ENCODE measurements around the gene KLC4.

KLC4 gene

GRCh38 chr6:43020052-43020705, 39.3 kb upstream of the KLC4 start:
- H3K4me1 ChIP-seq (ENCODE audit: control insufficient read depth, insufficient read depth, low read length), result peaks cover 9% of the 10 kb centered on the region
- H3K27ac ChIP-seq (ENCODE audit: low read depth, low read length), result peak overlapping the region; percentile 94
- no peaks in the 10 kb centered on the region for H3K9me3 ChIP-seq (ENCODE audit: control insufficient read depth, insufficient read depth, low read length)
- no peaks in the 10 kb centered on the region for H3K27me3 ChIP-seq (ENCODE audit: control insufficient read depth, insufficient read depth, low read length)
- no peak overlapping the region for H3K9ac ChIP-seq (ENCODE audit: low read depth, low read length)
- peaks cover 62% of the 10 kb centered on the region for H3K36me3 ChIP-seq (ENCODE audit: control insufficient read depth, insufficient read depth, low read length)
- H3K4me3 ChIP-seq (ENCODE audit: low read depth, low read length), result no peak overlapping the region

- peaks cover 9% of the 10 kb centered on the region for H3K4me1 ChIP-seq (ENCODE audit: control insufficient read depth, insufficient read depth, low read length)
- H3K27ac ChIP-seq (ENCODE audit: low read depth, low read length), result peak overlapping the region; percentile 94
- peaks cover 68% of the 10 kb centered on the region for H3K36me3 ChIP-seq (ENCODE audit: control insufficient read depth, insufficient read depth, low read length)
These were observed 38.6 kb upstream of the KLC4 start for GRCh38 chr6:43020847-43021246.

GRCh38 chr6:43021270-43022047, 38.0 kb upstream of the KLC4 start, which contains the start of gene RRP36:
Gene RRP36 (plus strand): TSS chr6:43021623. CDS start chr6:43021655, 32 bp downstream.
- no peaks in the 10 kb centered on the region for H3K27me3 ChIP-seq (ENCODE audit: control insufficient read depth, insufficient read depth, low read length)
- H3K4me3 ChIP-seq (ENCODE audit: low read depth, low read length), result peak within 1 kb of the TSS; percentile 90
- peak within 1 kb of the TSS; percentile 94 for H3K27ac ChIP-seq (ENCODE audit: low read depth, low read length)
- H3K36me3 ChIP-seq (ENCODE audit: control insufficient read depth, insufficient read depth, low read length), result peaks cover 74% of the 10 kb centered on the region
- H3K4me1 ChIP-seq (ENCODE audit: control insufficient read depth, insufficient read depth, low read length), result peaks cover 9% of the 10 kb centered on the region
- no peaks in the 10 kb centered on the region for H3K9me3 ChIP-seq (ENCODE audit: control insufficient read depth, insufficient read depth, low read length)
- H3K9ac ChIP-seq (ENCODE audit: low read depth, low read length), result peak within 1 kb of the TSS; percentile 83

More at GRCh38 chr6:43020847-43021246, 38.6 kb upstream of the KLC4 start:
- Histone ChIP-seq H3K27me3 (ENCODE audit: control insufficient read depth, insufficient read depth, low read length) (no peaks in the 10 kb centered on the region), H3K9me3 (ENCODE audit: control insufficient read depth, insufficient read depth, low read length) (no peaks in the 10 kb centered on the region), H3K9ac (ENCODE audit: low read depth, low read length) (peak overlapping the region; percentile 77), H3K4me3 (ENCODE audit: low read depth, low read length) (peak overlapping the region; percentile 90)

GRCh38 chr6:43024436-43024835, 35.0 kb upstream of the KLC4 start:
- H3K36me3 ChIP-seq (ENCODE audit: control insufficient read depth, insufficient read depth, low read length), result peaks cover 77% of the 10 kb centered on the region

GRCh38 chr6:43026365-43026764, 33.1 kb upstream of the KLC4 start:
- Histone ChIP-seq H3K27ac (ENCODE audit: low read depth, low read length) (no peak overlapping the region), H3K9me3 (ENCODE audit: control insufficient read depth, insufficient read depth, low read length) (no peaks in the 10 kb centered on the region), H3K36me3 (ENCODE audit: control insufficient read depth, insufficient read depth, low read length) (peaks cover 72% of the 10 kb centered on the region), H3K4me1 (ENCODE audit: control insufficient read depth, insufficient read depth, low read length) (no peaks in the 10 kb centered on the region), H3K4me3 (ENCODE audit: low read depth, low read length) (no peak overlapping the region), H3K9ac (ENCODE audit: low read depth, low read length) (no peak overlapping the region), H3K27me3 (ENCODE audit: control insufficient read depth, insufficient read depth, low read length) (no peaks in the 10 kb centered on the region)

More at GRCh38 chr6:43024436-43024835, 35.0 kb upstream of the KLC4 start:
- Histone ChIP-seq H3K27me3 (ENCODE audit: control insufficient read depth, insufficient read depth, low read length) (no peaks in the 10 kb centered on the region), H3K4me1 (ENCODE audit: control insufficient read depth, insufficient read depth, low read length) (peaks cover 9% of the 10 kb centered on the region), H3K27ac (ENCODE audit: low read depth, low read length) (no peak overlapping the region), H3K4me3 (ENCODE audit: low read depth, low read length) (no peak overlapping the region), H3K9me3 (ENCODE audit: control insufficient read depth, insufficient read depth, low read length) (no peaks in the 10 kb centered on the region), H3K9ac (ENCODE audit: low read depth, low read length) (no peak overlapping the region)

- no peak overlapping the region for H3K27ac ChIP-seq (ENCODE audit: low read depth, low read length)
These were observed 30.3 kb upstream of the KLC4 start for GRCh38 chr6:43029120-43029519.

GRCh38 chr6:43032326-43032725, 27.1 kb upstream of the KLC4 start:
- no peak overlapping the region for H3K27ac ChIP-seq (ENCODE audit: low read depth, low read length)
- H3K36me3 ChIP-seq (ENCODE audit: control insufficient read depth, insufficient read depth, low read length), result peaks cover 70% of the 10 kb centered on the region
- H3K4me3 ChIP-seq (ENCODE audit: low read depth, low read length), result no peak overlapping the region
- no peaks in the 10 kb centered on the region for H3K9me3 ChIP-seq (ENCODE audit: control insufficient read depth, insufficient read depth, low read length)
- H3K9ac ChIP-seq (ENCODE audit: low read depth, low read length), result no peak overlapping the region
- no peaks in the 10 kb centered on the region for H3K27me3 ChIP-seq (ENCODE audit: control insufficient read depth, insufficient read depth, low read length)
- no peaks in the 10 kb centered on the region for H3K4me1 ChIP-seq (ENCODE audit: control insufficient read depth, insufficient read depth, low read length)

More at GRCh38 chr6:43029120-43029519, 30.3 kb upstream of the KLC4 start:
- Histone ChIP-seq H3K36me3 (ENCODE audit: control insufficient read depth, insufficient read depth, low read length) (peaks cover 80% of the 10 kb centered on the region), H3K27me3 (ENCODE audit: control insufficient read depth, insufficient read depth, low read length) (no peaks in the 10 kb centered on the region), H3K9ac (ENCODE audit: low read depth, low read length) (no peak overlapping the region), H3K4me1 (ENCODE audit: control insufficient read depth, insufficient read depth, low read length) (no peaks in the 10 kb centered on the region), H3K4me3 (ENCODE audit: low read depth, low read length) (no peak overlapping the region), H3K9me3 (ENCODE audit: control insufficient read depth, insufficient read depth, low read length) (no peaks in the 10 kb centered on the region)

GRCh38 chr6:43033496-43034189, 25.8 kb upstream of the KLC4 start:
- Histone ChIP-seq H3K4me1 (ENCODE audit: control insufficient read depth, insufficient read depth, low read length) (no peaks in the 10 kb centered on the region), H3K36me3 (ENCODE audit: control insufficient read depth, insufficient read depth, low read length) (peaks cover 71% of the 10 kb centered on the region), H3K9me3 (ENCODE audit: control insufficient read depth, insufficient read depth, low read length) (no peaks in the 10 kb centered on the region), H3K27me3 (ENCODE audit: control insufficient read depth, insufficient read depth, low read length) (no peaks in the 10 kb centered on the region), H3K27ac (ENCODE audit: low read depth, low read length) (no peak overlapping the region), H3K9ac (ENCODE audit: low read depth, low read length) (no peak overlapping the region), H3K4me3 (ENCODE audit: low read depth, low read length) (no peak overlapping the region)

- Histone ChIP-seq H3K27ac (ENCODE audit: low read depth, low read length) (no peak overlapping the region), H3K4me1 (ENCODE audit: control insufficient read depth, insufficient read depth, low read length) (no peaks in the 10 kb centered on the region), H3K27me3 (ENCODE audit: control insufficient read depth, insufficient read depth, low read length) (no peaks in the 10 kb centered on the region), H3K9me3 (ENCODE audit: control insufficient read depth, insufficient read depth, low read length) (no peaks in the 10 kb centered on the region), H3K9ac (ENCODE audit: low read depth, low read length) (no peak overlapping the region), H3K36me3 (ENCODE audit: control insufficient read depth, insufficient read depth, low read length) (peaks cover 67% of the 10 kb centered on the region), H3K4me3 (ENCODE audit: low read depth, low read length) (no peak overlapping the region)
These were observed 25.3 kb upstream of the KLC4 start for GRCh38 chr6:43034190-43034525.

GRCh38 chr6:43035495-43036194, 23.8 kb upstream of the KLC4 start:
- Histone ChIP-seq H3K9me3 (ENCODE audit: control insufficient read depth, insufficient read depth, low read length) (no peaks in the 10 kb centered on the region), H3K9ac (ENCODE audit: low read depth, low read length) (no peak overlapping the region), H3K27me3 (ENCODE audit: control insufficient read depth, insufficient read depth, low read length) (no peaks in the 10 kb centered on the region), H3K36me3 (ENCODE audit: control insufficient read depth, insufficient read depth, low read length) (peaks cover 57% of the 10 kb centered on the region), H3K4me1 (ENCODE audit: control insufficient read depth, insufficient read depth, low read length) (no peaks in the 10 kb centered on the region), H3K4me3 (ENCODE audit: low read depth, low read length) (no peak overlapping the region), H3K27ac (ENCODE audit: low read depth, low read length) (no peak overlapping the region)

All from HUES48 (cell line).